AML-193 (cell line): ENCODE results near the gene MAP2K3.
"Not testable (repeated sequence)": the region's sequence is repeated elsewhere in the genome, so short reads cannot be mapped to it uniquely, and the experiment has no call there.

Experiments
- DNase-seq, 2 experiments: peaks; one replicate each; lab custom pipeline; 2025; lab: John Stamatoyannopoulos, UW

The MAP2K3 gene

GRCh38 chr17:21310061-21310765, 25.7 kb downstream of the MAP2K3 start:
- DNase-seq: not testable (repeated sequence)

- DNase-seq: not testable (repeated sequence)
Observed at GRCh38 chr17:21310766-21311602, 26.5 kb downstream of the MAP2K3 start.

GRCh38 chr17:21313320-21313719, 28.8 kb downstream of the MAP2K3 start:
- DNase-seq: no peak

- DNase-seq: not testable (repeated sequence)
Observed at GRCh38 chr17:21313761-21314160, 29.2 kb downstream of the MAP2K3 start.

- not testable (repeated sequence) for DNase-seq
Observed at GRCh38 chr17:21314261-21314664, 29.8 kb downstream of the MAP2K3 start.

GRCh38 chr17:21314701-21315111, 30.2 kb downstream of the MAP2K3 start:
- DNase-seq: not testable (repeated sequence)

- not testable (repeated sequence) for DNase-seq
Observed at GRCh38 chr17:21315246-21316000, 30.9 kb downstream of the MAP2K3 start.

GRCh38 chr17:21316212-21316886, 31.8 kb downstream of the MAP2K3 start:
- DNase-seq: not testable (repeated sequence)

GRCh38 chr17:21316887-21317500, 32.5 kb downstream of the MAP2K3 start:
- DNase-seq: not testable (repeated sequence)

GRCh38 chr17:21317821-21318220, 33.3 kb downstream of the MAP2K3 start:
- DNase-seq: not testable (repeated sequence)

- no peak for DNase-seq
Observed at GRCh38 chr17:21318439-21318838, 33.9 kb downstream of the MAP2K3 start.

GRCh38 chr17:21318856-21319255, 34.3 kb downstream of the MAP2K3 start:
- not testable (repeated sequence) for DNase-seq

- not testable (repeated sequence) for DNase-seq
Observed at GRCh38 chr17:21319256-21319655, 34.7 kb downstream of the MAP2K3 start.

- not testable (repeated sequence) for DNase-seq
Observed at GRCh38 chr17:21319686-21320375, 35.3 kb downstream of the MAP2K3 start.

- not testable (repeated sequence) for DNase-seq
Observed at GRCh38 chr17:21320430-21320829, 35.9 kb downstream of the MAP2K3 start.

GRCh38 chr17:21321061-21321460, 36.5 kb downstream of the MAP2K3 start:
- DNase-seq: not testable (repeated sequence)

- not testable (repeated sequence) for DNase-seq
Observed at GRCh38 chr17:21321744-21322191, 37.3 kb downstream of the MAP2K3 start.

- not testable (repeated sequence) for DNase-seq
Observed at GRCh38 chr17:21323257-21324111, 39.0 kb downstream of the MAP2K3 start.

- not testable (repeated sequence) for DNase-seq
Observed at GRCh38 chr17:21324741-21325140, 40.2 kb downstream of the MAP2K3 start.
